Measurements from ENCODE around the gene DENND4A.

The DENND4A gene

GRCh38 chr15:65792138-65792987 lies at the start of gene DENND4A:
Gene DENND4A (minus strand): TSS chr15:65792293. CDS start chr15:65756450, 35,843 bp downstream.
- peak; percentile 94 to 95 for DNase-seq (ENCODE audit: low read depth in 2 of 2)

- DNase-seq (ENCODE audit: low read depth in 2 of 2) = no peak
Observed at GRCh38 chr15:65841121-65841930, 49.2 kb upstream of the DENND4A start.

GRCh38 chr15:65839985-65840384 lies 47.9 kb upstream of the DENND4A start:
- DNase-seq (ENCODE audit: low read depth in 2 of 2) = no peak

- no peak for DNase-seq (ENCODE audit: low read depth in 2 of 2)
Observed at GRCh38 chr15:65839354-65839901, 47.3 kb upstream of the DENND4A start.

GRCh38 chr15:65837301-65838294 lies 45.5 kb upstream of the DENND4A start:
- no peak for DNase-seq (ENCODE audit: low read depth in 2 of 2)

- DNase-seq (ENCODE audit: low read depth in 2 of 2) = no peak
Observed at GRCh38 chr15:65836665-65837064, 44.6 kb upstream of the DENND4A start.

- DNase-seq (ENCODE audit: low read depth in 2 of 2) = no peak
Observed at GRCh38 chr15:65835447-65835846, 43.4 kb upstream of the DENND4A start.

- DNase-seq (ENCODE audit: low read depth in 2 of 2) = no peak
Observed at GRCh38 chr15:65834603-65835282, 42.6 kb upstream of the DENND4A start.

- no peak for DNase-seq (ENCODE audit: low read depth in 2 of 2)
Observed at GRCh38 chr15:65833501-65834205, 41.6 kb upstream of the DENND4A start.

- peak; percentile 44 for DNase-seq (ENCODE audit: low read depth in 2 of 2)
Observed at GRCh38 chr15:65832549-65833364, 40.7 kb upstream of the DENND4A start.

GRCh38 chr15:65829130-65829764 lies 37.2 kb upstream of the DENND4A start:
- DNase-seq (ENCODE audit: low read depth in 2 of 2) = no peak

- no peak for DNase-seq (ENCODE audit: low read depth in 2 of 2)
Observed at GRCh38 chr15:65828585-65828984, 36.5 kb upstream of the DENND4A start.

- no peak for DNase-seq (ENCODE audit: low read depth in 2 of 2)
Observed at GRCh38 chr15:65827065-65827464, 35.0 kb upstream of the DENND4A start.

GRCh38 chr15:65824941-65825544 lies 33.0 kb upstream of the DENND4A start:
- DNase-seq (ENCODE audit: low read depth in 2 of 2) = peak in 1 of 2 experiments; percentile 8

- peak; percentile 19 to 24 for DNase-seq (ENCODE audit: low read depth in 2 of 2)
Observed at GRCh38 chr15:65824031-65824743, 32.1 kb upstream of the DENND4A start.

- no peak for DNase-seq (ENCODE audit: low read depth in 2 of 2)
Observed at GRCh38 chr15:65822316-65822715, 30.2 kb upstream of the DENND4A start.

GRCh38 chr15:65821070-65821469 lies 29.0 kb upstream of the DENND4A start:
- DNase-seq (ENCODE audit: low read depth in 2 of 2) = no peak

GRCh38 chr15:65819563-65819960 lies 27.5 kb upstream of the DENND4A start:
- DNase-seq (ENCODE audit: low read depth in 2 of 2) = no peak
